Mucosa of gallbladder (tissue), 1 donor: ENCODE data around the gene ZFYVE28. TPM values are rescaled to one million over a fixed set of nuclear protein-coding genes. Genes with fewer than 3 reads are reported as not detected.

ENCODE experiments used
- DNase-seq: peaks from one replicate; pipeline ENCODE4 v3.0.0-alpha.2; 2020; ENCODE audit warnings: low spot score
- total RNA-seq: library from RNA; stranded (reverse); gene quantifications from one replicate; pipeline ENCODE4 v1.2.1, GENCODE V29; 2021
- donor health status: DM: no; HTN: no; CAD: no.

Gene ZFYVE28
- total RNA-seq, 1 donor from 2014 or later, result 31.1 TPM

GRCh38 chr4:2333356-2333841, 85.0 kb downstream of the ZFYVE28 start:
- DNase-seq, result no peak

- DNase-seq, result no peak
Observed at GRCh38 chr4:2332976-2333319, 85.5 kb downstream of the ZFYVE28 start.

GRCh38 chr4:2332201-2332975, 86.1 kb downstream of the ZFYVE28 start:
- DNase-seq, result no peak

- DNase-seq, result no peak
Observed at GRCh38 chr4:2331519-2332200, 86.8 kb downstream of the ZFYVE28 start.

GRCh38 chr4:2331043-2331420, 87.4 kb downstream of the ZFYVE28 start:
- DNase-seq, result no peak

GRCh38 chr4:2330091-2331042, 88.1 kb downstream of the ZFYVE28 start:
- no peak for DNase-seq

- no peak for DNase-seq
Observed at GRCh38 chr4:2327579-2327978, 90.9 kb downstream of the ZFYVE28 start.

GRCh38 chr4:2324891-2325290, 93.6 kb downstream of the ZFYVE28 start:
- DNase-seq, result no peak

- no peak for DNase-seq
Observed at GRCh38 chr4:2322841-2323240, 95.6 kb downstream of the ZFYVE28 start.

GRCh38 chr4:2322227-2322626, 96.2 kb downstream of the ZFYVE28 start:
- DNase-seq, result no peak

- DNase-seq, result no peak
Observed at GRCh38 chr4:2321279-2322196, 96.9 kb downstream of the ZFYVE28 start.

GRCh38 chr4:2320746-2321145, 97.7 kb downstream of the ZFYVE28 start:
- no peak for DNase-seq

GRCh38 chr4:2320152-2320551, 98.3 kb downstream of the ZFYVE28 start:
- no peak for DNase-seq

GRCh38 chr4:2318885-2319284, 99.6 kb downstream of the ZFYVE28 start:
- DNase-seq, result no peak

- DNase-seq, result no peak
Observed at GRCh38 chr4:2318476-2318875, 100.0 kb downstream of the ZFYVE28 start.

GRCh38 chr4:2313366-2313765, 105.1 kb downstream of the ZFYVE28 start:
- DNase-seq, result no peak

- no peak for DNase-seq
Observed at GRCh38 chr4:2306773-2307410, 111.6 kb downstream of the ZFYVE28 start.

GRCh38 chr4:2305766-2306501, 112.5 kb downstream of the ZFYVE28 start:
- peak; percentile 10 for DNase-seq

GRCh38 chr4:2304877-2305561, 113.4 kb downstream of the ZFYVE28 start:
- DNase-seq, result no peak
